Loucy (cell line): ENCODE results near the gene ILF2.

Source experiments
- CTCF ChIP-seq: fragments of 200-600 bp; sonication (generic); conservative IDR thresholded peaks from 2 replicates; pipeline ENCODE4 v1.5.1; 2014; ENCODE audit warnings: mild to moderate bottlenecking, antibody characterized with exemption, low read length
- EZH2phosphoT487 ChIP-seq: fragments of 200-600 bp; IDR thresholded peaks from 2 replicates; pipeline ENCODE4 v1.6.1; 2018; ENCODE audit warnings: antibody characterized with exemption, mild to moderate bottlenecking, moderate library complexity, borderline replicate concordance

GRCh38 chr1:153631047-153632022 is 39.5 kb downstream of the ILF2 start:
- TF ChIP-seq EZH2phosphoT487, result no peak
- no peak for TF ChIP-seq CTCF
